Activated T-helper 1 cell treated with Interleukin-2 at 50 U/mL for 16 hours (primary cell): Measurements from ENCODE around the gene ADPGK.

Experiments
- DNase-seq: peaks from one replicate; pipeline ENCODE4 v3.0.0-alpha.2; 2020; ENCODE audit warnings: low read depth

ADPGK gene

GRCh38 chr15:72790302-72790910 is 6.8 kb upstream of the ADPGK start:
- no peak for DNase-seq

- no peak for DNase-seq
These were observed 4.0 kb upstream of the ADPGK start for GRCh38 chr15:72787526-72787925.

- DNase-seq, result no peak
These were observed 3.3 kb upstream of the ADPGK start for GRCh38 chr15:72786676-72787345.

GRCh38 chr15:72786242-72786641 is 2.7 kb upstream of the ADPGK start:
- no peak for DNase-seq

- no peak for DNase-seq
These were observed 2.3 kb upstream of the ADPGK start for GRCh38 chr15:72785841-72786240.

GRCh38 chr15:72785432-72785831 is 1.9 kb upstream of the ADPGK start:
- DNase-seq, result no peak

- DNase-seq, result no peak
These were observed 908 bp upstream of the ADPGK start for GRCh38 chr15:72784456-72784876.

- no peak for DNase-seq
These were observed 436 bp downstream of the ADPGK start for GRCh38 chr15:72783004-72783639.

GRCh38 chr15:72782274-72783003 is 1.1 kb downstream of the ADPGK start:
- DNase-seq, result no peak

- no peak for DNase-seq
These were observed 1.9 kb downstream of the ADPGK start for GRCh38 chr15:72781631-72782030.

- DNase-seq, result no peak
These were observed 4.8 kb downstream of the ADPGK start for GRCh38 chr15:72778796-72779195.

- no peak for DNase-seq
These were observed 8.7 kb downstream of the ADPGK start for GRCh38 chr15:72774696-72775383.

GRCh38 chr15:72771329-72771725 is 12.2 kb downstream of the ADPGK start:
- no peak for DNase-seq

GRCh38 chr15:72770673-72771328 is 12.8 kb downstream of the ADPGK start:
- DNase-seq, result no peak

GRCh38 chr15:72766780-72767179 is 16.8 kb downstream of the ADPGK start:
- DNase-seq, result no peak

- no peak for DNase-seq
These were observed 17.5 kb downstream of the ADPGK start for GRCh38 chr15:72766025-72766424.

GRCh38 chr15:72764656-72765055 is 18.9 kb downstream of the ADPGK start:
- DNase-seq, result no peak

- no peak for DNase-seq
These were observed 22.8 kb downstream of the ADPGK start for GRCh38 chr15:72760590-72761260.

- no peak for DNase-seq
These were observed 25.4 kb downstream of the ADPGK start for GRCh38 chr15:72758182-72758581.

GRCh38 chr15:72754096-72754495 is 29.5 kb downstream of the ADPGK start:
- no peak for DNase-seq
